RWPE2 (cell line): Measurements from ENCODE around the gene SEMA3D.

Source experiments
- ATAC-seq: fragments of 200-7000 bp; cut with Tn5 transposase; 3 replicates; pipeline ENCODE4 v1.9.1; 2021; ENCODE audit warnings: low read depth
- DNase-seq: peaks from one replicate; pipeline ENCODE4 v3.0.0-alpha.2; 2020; ENCODE audit warnings: low spot score
- H3K27ac ChIP-seq: fragments of 450-650 bp; 2 replicates; pipeline ENCODE4 v1.5.1; 2017; ENCODE audit warnings: mild to moderate bottlenecking; ENCODE audit not compliant: poor library complexity, severe bottlenecking
- H3K27me3 ChIP-seq: fragments of 250-450 bp; sonication (Bioruptor Pico); 2 replicates; pipeline ENCODE4 v1.5.1; 2021; ENCODE audit warnings: mild to moderate bottlenecking, moderate library complexity; ENCODE audit not compliant: insufficient read depth, poor library complexity, severe bottlenecking
- H3K36me3 ChIP-seq: fragments of 250-450 bp; sonication (Bioruptor Pico); 2 replicates; pipeline ENCODE4 v1.5.1; 2020; ENCODE audit warnings: low read depth, mild to moderate bottlenecking, moderate library complexity
- H3K4me1 ChIP-seq: fragments of 250-450 bp; sonication (Bioruptor Pico); 2 replicates; pipeline ENCODE4 v1.5.1; 2021; ENCODE audit warnings: mild to moderate bottlenecking, moderate library complexity; ENCODE audit not compliant: insufficient read depth, poor library complexity, severe bottlenecking
- H3K4me3 ChIP-seq: fragments of 250-450 bp; sonication (Bioruptor Pico); 2 replicates; pipeline ENCODE4 v1.5.1; 2021; ENCODE audit warnings: mild to moderate bottlenecking, moderate library complexity; ENCODE audit not compliant: severe bottlenecking
- H3K9me3 ChIP-seq: fragments of 250-450 bp; sonication (Bioruptor Pico); 2 replicates; pipeline ENCODE4 v1.5.1; 2021; ENCODE audit warnings: mild to moderate bottlenecking, moderate library complexity; ENCODE audit not compliant: severe bottlenecking
- CTCF ChIP-seq: fragments of 450-650 bp; IDR thresholded peaks from one replicate; pipeline ENCODE4 v1.5.1; 2017; ENCODE audit warnings: mild to moderate bottlenecking, moderate library complexity; ENCODE audit not compliant: poor library complexity, severe bottlenecking

The SEMA3D gene

GRCh38 chr7:85025312-85025756 lies 161.5 kb downstream of the SEMA3D start:
- DNase-seq, result peak; percentile 56
- Histone ChIP-seq H3K27ac (peak overlapping the region; percentile 26), H3K4me3 (no peak overlapping the region), H3K27me3 (no peaks in the 10 kb centered on the region), H3K4me1 (peaks cover 20% of the 10 kb centered on the region), H3K9me3 (peaks cover 2% of the 10 kb centered on the region), H3K36me3 (no peaks in the 10 kb centered on the region; the same call in 1 of the 2 replicates)
- peak; percentile 93 for ATAC-seq
- no peak for TF ChIP-seq CTCF

- Histone ChIP-seq H3K9me3 (no peaks in the 10 kb centered on the region), H3K27ac (no peak overlapping the region), H3K36me3 (no peaks in the 10 kb centered on the region), H3K27me3 (no peaks in the 10 kb centered on the region), H3K4me3 (no peak overlapping the region), H3K4me1 (peaks cover 20% of the 10 kb centered on the region)
- ATAC-seq, result no peak
- DNase-seq, result no peak
- TF ChIP-seq CTCF, result no peak
Measured at GRCh38 chr7:85023916-85024315, 162.9 kb downstream of the SEMA3D start.

GRCh38 chr7:85023066-85023712 lies 163.7 kb downstream of the SEMA3D start:
- Histone ChIP-seq H3K27me3 (no peaks in the 10 kb centered on the region), H3K4me1 (peaks cover 20% of the 10 kb centered on the region), H3K9me3 (no peaks in the 10 kb centered on the region), H3K36me3 (no peaks in the 10 kb centered on the region), H3K4me3 (no peak overlapping the region), H3K27ac (no peak overlapping the region)
- no peak for DNase-seq
- no peak for ATAC-seq
- peak; percentile 85 for TF ChIP-seq CTCF

- no peak overlapping the region for H3K27ac ChIP-seq
- no peaks in the 10 kb centered on the region for H3K27me3 ChIP-seq
- H3K4me1 ChIP-seq, result peaks cover 20% of the 10 kb centered on the region
- TF ChIP-seq CTCF, result no peak
- no peaks in the 10 kb centered on the region for H3K9me3 ChIP-seq
- H3K36me3 ChIP-seq, result no peaks in the 10 kb centered on the region
- ATAC-seq, result no peak
- no peak for DNase-seq
- no peak overlapping the region for H3K4me3 ChIP-seq
Measured at GRCh38 chr7:85022064-85022697, 164.7 kb downstream of the SEMA3D start.
